SK-N-SH (cell line): Measurements from ENCODE around the gene TRMT1. TPM values are rescaled to one million over a fixed set of nuclear protein-coding genes. Genes with fewer than 3 reads are reported as not detected.

Experiments used
- CTCF ChIA-PET: fragments of 300-600, 350-600 bp; formaldehyde crosslinking; extraction: SDS; loops from one replicate; lab custom pipeline; 2021; lab: Yijun Ruan, JAX
- POLR2A ChIA-PET: fragments of 350-600 bp; sonication (Branson Sonifier 250); formaldehyde crosslinking; extraction: SDS; loops from one replicate; lab custom pipeline; 2020; ENCODE audit warnings: antibody characterized with exemption, inconsistent platforms; lab: Yijun Ruan, JAX
- DNase-seq: peaks from one replicate; pipeline ENCODE4 v3.0.0; 2012
- H2AFZ ChIP-seq: fragments of 200-600 bp; sonication (generic); 2 replicates; pipeline ENCODE4 v1.8.1; 2016; ENCODE audit warnings: antibody characterized with exemption, mild to moderate bottlenecking, low read depth
- H3F3A ChIP-seq: fragments of 200-600 bp; sonication (generic); replicated peaks from 2 replicates; pipeline ENCODE3; 2016; ENCODE audit warnings: antibody characterized with exemption, mild to moderate bottlenecking; ENCODE audit not compliant: insufficient read depth
- H3K27ac ChIP-seq, 2 experiments: fragments of 200-500 bp in 1 of 2; fragments of 200-600 bp in 1 of 2; sonication (Bioruptor generic) in 1 of 2; sonication (generic), shearing (Covaris generic) in 1 of 2; 2 replicates each; pipeline versions ENCODE4 v1.5.1 to v1.6.1; 2014 to 2016; ENCODE audit warnings: low read depth in 2 of 2, inconsistent platforms in 1 of 2, low read length in 1 of 2, mild to moderate bottlenecking in 1 of 2, mixed read lengths in 1 of 2
- H3K27me3 ChIP-seq: fragments of 200-600 bp; sonication (generic), shearing (Covaris generic); 2 replicates; pipeline ENCODE4 v1.6.1; 2016; ENCODE audit warnings: mixed run types; ENCODE audit not compliant: insufficient read depth
- H3K36me3 ChIP-seq, 2 experiments: fragments of 200-500 bp in 1 of 2; fragments of 200-600 bp in 1 of 2; sonication (Bioruptor generic) in 1 of 2; sonication (generic) in 1 of 2; replicated peaks in 1 of 2; 2 replicates each; pipeline versions ENCODE3 to v1.5.1; 2014 to 2016; ENCODE audit warnings: low read length in 1 of 2, mild to moderate bottlenecking in 1 of 2; ENCODE audit not compliant: insufficient read depth in 2 of 2, control insufficient read depth in 1 of 2
- H3K4me1 ChIP-seq, 2 experiments: fragments of 200-500 bp in 1 of 2; fragments of 200-600 bp in 1 of 2; sonication (Bioruptor generic) in 1 of 2; sonication (generic), shearing (Covaris generic) in 1 of 2; 2 replicates each; pipeline versions ENCODE4 v1.5.1 to v1.6.1; 2014 to 2016; ENCODE audit warnings: low read depth in 1 of 2, low read length in 1 of 2, mixed run types in 1 of 2; ENCODE audit not compliant: insufficient read depth in 2 of 2, control insufficient read depth in 1 of 2
- H3K4me2 ChIP-seq: fragments of 200-600 bp; sonication (generic), shearing (Covaris generic); 2 replicates; pipeline ENCODE4 v1.6.1; 2017; ENCODE audit warnings: mixed run types
- H3K4me3 ChIP-seq, 2 experiments: fragments of 200-500 bp in 1 of 2; fragments of 200-600 bp in 1 of 2; sonication (Bioruptor generic) in 1 of 2; sonication (generic), shearing (Covaris generic) in 1 of 2; 2 replicates each; pipeline versions ENCODE4 v1.5.1 to v1.8.1; 2014 to 2016; ENCODE audit warnings: low read depth in 2 of 2, inconsistent platforms in 1 of 2, low read length in 1 of 2, mild to moderate bottlenecking in 1 of 2, mixed read lengths in 1 of 2, moderate library complexity in 1 of 2
- H3K79me2 ChIP-seq: fragments of 200-600 bp; sonication (generic); 2 replicates; pipeline ENCODE4 v1.8.1; 2017; ENCODE audit warnings: mild to moderate bottlenecking; ENCODE audit not compliant: insufficient read depth
- H3K9ac ChIP-seq: fragments of 200-600 bp; sonication (generic); 2 replicates; pipeline ENCODE4 v1.6.1; 2017; ENCODE audit warnings: mixed run types
- H3K9me2 ChIP-seq: fragments of 200-600 bp; sonication (generic); 2 replicates; pipeline ENCODE4 v1.6.1; 2017; ENCODE audit warnings: mixed run types
- H3K9me3 ChIP-seq: fragments of 200-600 bp; sonication (generic); 2 replicates; pipeline ENCODE4 v1.6.1; 2017; ENCODE audit warnings: mixed run types, mild to moderate bottlenecking, moderate library complexity
- H4K20me1 ChIP-seq: fragments of 200-600 bp; sonication (generic); 2 replicates; pipeline ENCODE4 v1.6.1; 2017; ENCODE audit warnings: mild to moderate bottlenecking, mixed run types; ENCODE audit not compliant: insufficient read depth
- MXI1 ChIP-seq: IDR thresholded peaks from 2 replicates; pipeline ENCODE4 v1.6.1; 2012; ENCODE audit warnings: mild to moderate bottlenecking, low read depth, low read length, improper control_type of control experiment
- NRF1 ChIP-seq: IDR thresholded peaks from 2 replicates; pipeline ENCODE4 v1.6.1; 2012; ENCODE audit warnings: low read depth, mild to moderate bottlenecking, low read length
- POLR2AphosphoS5 ChIP-seq: IDR thresholded peaks from 2 replicates; pipeline ENCODE4 v1.6.1; 2012; ENCODE audit warnings: low read depth, low read length
- RFX5 ChIP-seq: IDR thresholded peaks from 2 replicates; pipeline ENCODE4 v1.6.1; 2012; ENCODE audit warnings: mild to moderate bottlenecking, improper control_type of control experiment, low read length
- RXRA ChIP-seq: IDR thresholded peaks from 2 replicates; pipeline ENCODE4 v1.4.0; 2012; ENCODE audit warnings: low read depth, mild to moderate bottlenecking, borderline replicate concordance
- SIN3A ChIP-seq: IDR thresholded peaks from 2 replicates; pipeline ENCODE4 v1.6.1; 2012; ENCODE audit warnings: low read depth, mild to moderate bottlenecking, low read length, moderate library complexity, borderline replicate concordance
- SMC3 ChIP-seq: IDR thresholded peaks from 2 replicates; pipeline ENCODE4 v1.6.1; 2012; ENCODE audit warnings: low read depth, low read length, improper control_type of control experiment
- TCF12 ChIP-seq: IDR thresholded peaks from 2 replicates; pipeline ENCODE4 v1.4.0; 2012
- WGBS: methylation state at CpG from one replicate; pipeline ENCODE4 v1.1.6; 2017; ENCODE audit warnings: low lambda C conversion rate; 5-methylcytosine and 5-hydroxymethylcytosine counted together
- polyA plus RNA-seq, 3 experiments: library from polyadenylated mRNA; depleted of rRNA; stranded (reverse); fragments of >200 nt; gene quantifications; 2 replicates each; pipeline ENCODE4 v1.2.3, GENCODE V29; 2012
- TF ChIP-seq, protein P1 (sequence below): IDR thresholded peaks from 2 replicates; pipeline ENCODE4 v1.6.1; 2012; ENCODE audit warnings: mild to moderate bottlenecking, low read depth, low read length, moderate library complexity
- TF ChIP-seq, protein P2 (sequence below): IDR thresholded peaks from 2 replicates; pipeline ENCODE4; 2012
- TF ChIP-seq, protein P3 (sequence below): IDR thresholded peaks from 2 replicates; pipeline ENCODE4 v1.4.0; 2012; ENCODE audit warnings: low read depth
- TF ChIP-seq, protein P4 (sequence below): IDR thresholded peaks from 2 replicates; pipeline ENCODE4 v1.4.0; 2012; ENCODE audit warnings: low read depth, borderline replicate concordance

The TRMT1 gene
- polyA plus RNA-seq, 1 of the 3 experiments (the other 2 are of a cell fraction) = 64.9 TPM

DNA sequence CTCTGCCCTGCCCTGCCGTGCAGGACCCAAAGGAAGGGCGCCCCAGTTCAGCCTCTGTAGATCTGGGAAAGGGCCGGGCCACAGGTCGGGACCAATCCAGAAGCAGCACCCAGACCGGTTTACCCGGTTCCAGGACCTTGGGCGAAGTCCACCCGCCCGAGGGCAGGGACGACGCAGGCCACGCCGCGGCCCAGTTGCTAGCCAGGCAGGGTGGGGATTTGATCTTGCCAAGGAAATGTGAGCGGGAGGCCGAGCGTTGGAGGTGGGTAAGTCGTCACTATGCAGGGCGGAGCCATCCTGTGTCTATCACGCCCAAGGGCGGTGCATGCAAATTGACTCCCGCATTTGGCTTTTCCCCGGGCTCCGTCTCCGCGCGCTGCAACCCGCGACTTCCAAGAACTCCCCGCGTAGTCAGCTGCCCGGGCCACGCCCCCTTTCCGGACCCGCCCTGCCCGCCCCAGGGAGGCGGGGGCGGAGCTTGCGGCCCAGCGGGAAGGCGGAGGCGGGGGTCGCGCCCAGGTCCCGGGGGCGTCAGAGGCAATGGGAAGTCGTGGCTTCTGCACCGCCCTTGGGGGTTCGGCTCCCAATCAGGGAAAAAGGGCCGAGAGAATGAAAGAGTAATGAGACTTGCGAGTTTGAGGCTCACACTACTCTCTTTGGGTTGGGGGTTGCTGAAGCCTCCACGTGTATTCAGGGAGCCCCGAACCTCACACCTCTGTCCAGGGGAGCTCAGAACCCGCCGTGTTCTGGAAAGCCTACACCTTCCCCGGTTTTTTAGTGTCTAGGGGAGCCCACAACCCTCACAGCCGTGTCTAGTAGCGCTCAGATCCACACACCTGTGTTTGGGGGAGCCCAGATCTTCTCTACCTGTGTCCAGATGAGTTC is 46.4 kb upstream of the TRMT1 start:
- Histone ChIP-seq H2AFZ (peak overlapping the region; percentile 48; the same call in 1 of the 2 replicates), H3F3A (peaks cover 51% of the 10 kb centered on the region), H3K79me2 (peaks cover 10% of the 10 kb centered on the region; the same call in 1 of the 2 replicates), H3K4me1 (peaks cover 28 to 33% of the 10 kb centered on the region in 2 experiments; a peak in 3 of 4 replicates), H3K36me3 (no peaks in the 10 kb centered on the region), H3K9me3 (no peaks in the 10 kb centered on the region), H3K4me3 (peak overlapping the region; percentile 25 to 58), H3K9ac (peak overlapping the region; percentile 74), H3K9me2 (no peaks in the 10 kb centered on the region), H3K27ac (peak overlapping the region; percentile 97 to 100), H3K4me2 (peak overlapping the region; percentile 89), H4K20me1 (no peaks in the 10 kb centered on the region), H3K27me3 (no peaks in the 10 kb centered on the region)
- WGBS = 7% methylated on average over 20 of the region's 58 CpGs
- TF ChIP-seq TCF12 = no peak; the same call in 1 of the 2 replicates
- no peak for TF ChIP-seq SIN3A
- TF ChIP-seq, protein P1, sequence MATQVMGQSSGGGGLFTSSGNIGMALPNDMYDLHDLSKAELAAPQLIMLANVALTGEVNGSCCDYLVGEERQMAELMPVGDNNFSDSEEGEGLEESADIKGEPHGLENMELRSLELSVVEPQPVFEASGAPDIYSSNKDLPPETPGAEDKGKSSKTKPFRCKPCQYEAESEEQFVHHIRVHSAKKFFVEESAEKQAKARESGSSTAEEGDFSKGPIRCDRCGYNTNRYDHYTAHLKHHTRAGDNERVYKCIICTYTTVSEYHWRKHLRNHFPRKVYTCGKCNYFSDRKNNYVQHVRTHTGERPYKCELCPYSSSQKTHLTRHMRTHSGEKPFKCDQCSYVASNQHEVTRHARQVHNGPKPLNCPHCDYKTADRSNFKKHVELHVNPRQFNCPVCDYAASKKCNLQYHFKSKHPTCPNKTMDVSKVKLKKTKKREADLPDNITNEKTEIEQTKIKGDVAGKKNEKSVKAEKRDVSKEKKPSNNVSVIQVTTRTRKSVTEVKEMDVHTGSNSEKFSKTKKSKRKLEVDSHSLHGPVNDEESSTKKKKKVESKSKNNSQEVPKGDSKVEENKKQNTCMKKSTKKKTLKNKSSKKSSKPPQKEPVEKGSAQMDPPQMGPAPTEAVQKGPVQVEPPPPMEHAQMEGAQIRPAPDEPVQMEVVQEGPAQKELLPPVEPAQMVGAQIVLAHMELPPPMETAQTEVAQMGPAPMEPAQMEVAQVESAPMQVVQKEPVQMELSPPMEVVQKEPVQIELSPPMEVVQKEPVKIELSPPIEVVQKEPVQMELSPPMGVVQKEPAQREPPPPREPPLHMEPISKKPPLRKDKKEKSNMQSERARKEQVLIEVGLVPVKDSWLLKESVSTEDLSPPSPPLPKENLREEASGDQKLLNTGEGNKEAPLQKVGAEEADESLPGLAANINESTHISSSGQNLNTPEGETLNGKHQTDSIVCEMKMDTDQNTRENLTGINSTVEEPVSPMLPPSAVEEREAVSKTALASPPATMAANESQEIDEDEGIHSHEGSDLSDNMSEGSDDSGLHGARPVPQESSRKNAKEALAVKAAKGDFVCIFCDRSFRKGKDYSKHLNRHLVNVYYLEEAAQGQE = no peak; the same call in 1 of the 2 replicates
- TF ChIP-seq, protein P2, sequence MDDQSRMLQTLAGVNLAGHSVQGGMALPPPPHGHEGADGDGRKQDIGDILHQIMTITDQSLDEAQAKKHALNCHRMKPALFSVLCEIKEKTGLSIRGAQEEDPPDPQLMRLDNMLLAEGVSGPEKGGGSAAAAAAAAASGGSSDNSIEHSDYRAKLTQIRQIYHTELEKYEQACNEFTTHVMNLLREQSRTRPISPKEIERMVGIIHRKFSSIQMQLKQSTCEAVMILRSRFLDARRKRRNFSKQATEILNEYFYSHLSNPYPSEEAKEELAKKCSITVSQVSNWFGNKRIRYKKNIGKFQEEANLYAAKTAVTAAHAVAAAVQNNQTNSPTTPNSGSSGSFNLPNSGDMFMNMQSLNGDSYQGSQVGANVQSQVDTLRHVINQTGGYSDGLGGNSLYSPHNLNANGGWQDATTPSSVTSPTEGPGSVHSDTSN = peak; percentile 92
- peak; percentile 12; the same call in 1 of the 2 replicates for TF ChIP-seq RXRA
- peak; percentile 65; the same call in 1 of the 2 replicates for TF ChIP-seq MXI1
- TF ChIP-seq SMC3 = no peak
- TF ChIP-seq, protein P3, sequence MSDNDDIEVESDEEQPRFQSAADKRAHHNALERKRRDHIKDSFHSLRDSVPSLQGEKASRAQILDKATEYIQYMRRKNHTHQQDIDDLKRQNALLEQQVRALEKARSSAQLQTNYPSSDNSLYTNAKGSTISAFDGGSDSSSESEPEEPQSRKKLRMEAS = peak; percentile 59; the same call in 1 of the 2 replicates
- TF ChIP-seq, protein P4, sequence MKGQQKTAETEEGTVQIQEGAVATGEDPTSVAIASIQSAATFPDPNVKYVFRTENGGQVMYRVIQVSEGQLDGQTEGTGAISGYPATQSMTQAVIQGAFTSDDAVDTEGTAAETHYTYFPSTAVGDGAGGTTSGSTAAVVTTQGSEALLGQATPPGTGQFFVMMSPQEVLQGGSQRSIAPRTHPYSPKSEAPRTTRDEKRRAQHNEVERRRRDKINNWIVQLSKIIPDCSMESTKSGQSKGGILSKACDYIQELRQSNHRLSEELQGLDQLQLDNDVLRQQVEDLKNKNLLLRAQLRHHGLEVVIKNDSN = peak; percentile 54
- peak; percentile 35; the same call in 1 of the 2 replicates for TF ChIP-seq NRF1
- TF ChIP-seq POLR2AphosphoS5 = peak; percentile 39; the same call in 1 of the 2 replicates
- no peak for TF ChIP-seq RFX5
- ChIA-PET CTCF (interaction anchor here (1.1 to 2.4 kb wide), 6 partner anchors 8 to 179 kb away, joined by 3 to 11 read pairs (median 5); partner anchors contain the start of genes IER2 and STX10), POLR2A (interaction anchor here (0.6 to 5.2 kb wide), 10 partner anchors 8 to 683 kb away, joined by 3 to 73 read pairs (median 4); partner anchors contain the start of genes IER2, JUNB and STX10)
- DNase-seq = peak; percentile 90
